ENCODE measurements around the gene TENM4.
"Not testable (repeated sequence)": the region's sequence is repeated elsewhere in the genome, so short reads cannot be mapped to it uniquely, and the experiment has no call there.

The TENM4 gene

DNA sequence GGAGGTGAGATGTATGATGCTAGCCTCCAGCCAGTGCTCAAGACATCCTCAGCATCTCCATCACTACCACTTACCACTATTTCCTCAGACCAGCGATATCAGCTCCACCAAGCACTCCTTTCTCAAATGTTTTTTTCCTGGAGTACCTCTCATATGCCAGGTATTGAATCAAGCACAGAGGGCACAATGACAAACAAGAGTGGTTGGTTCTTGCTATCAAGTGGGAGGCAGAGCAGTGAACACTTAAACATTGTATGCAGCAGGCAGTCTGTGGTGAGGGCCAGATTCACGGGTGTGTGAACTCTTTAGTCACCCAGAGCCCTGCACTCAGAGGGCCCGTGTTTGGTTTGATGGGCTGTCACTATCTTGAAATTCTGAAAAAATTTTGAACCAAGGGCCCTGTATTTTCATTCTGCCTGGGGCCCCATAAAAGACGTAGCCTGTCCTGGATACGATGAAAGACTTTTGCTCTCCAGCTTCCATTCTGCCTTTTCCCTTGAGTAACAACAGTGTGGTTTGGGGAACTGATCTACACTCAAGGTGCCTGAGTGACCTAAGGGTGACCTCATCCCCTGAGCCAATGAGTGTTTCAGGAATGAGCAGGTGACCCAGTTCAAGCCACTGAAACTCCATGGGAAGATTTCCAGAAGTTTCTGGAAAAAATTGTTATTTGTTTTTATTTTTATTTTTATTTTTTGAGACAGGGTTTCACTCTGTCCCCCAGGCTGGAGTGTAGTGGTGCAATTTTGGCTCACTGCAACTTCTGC is 517.8 kb downstream of the TENM4 start:
- DNase-seq = no peak

DNA sequence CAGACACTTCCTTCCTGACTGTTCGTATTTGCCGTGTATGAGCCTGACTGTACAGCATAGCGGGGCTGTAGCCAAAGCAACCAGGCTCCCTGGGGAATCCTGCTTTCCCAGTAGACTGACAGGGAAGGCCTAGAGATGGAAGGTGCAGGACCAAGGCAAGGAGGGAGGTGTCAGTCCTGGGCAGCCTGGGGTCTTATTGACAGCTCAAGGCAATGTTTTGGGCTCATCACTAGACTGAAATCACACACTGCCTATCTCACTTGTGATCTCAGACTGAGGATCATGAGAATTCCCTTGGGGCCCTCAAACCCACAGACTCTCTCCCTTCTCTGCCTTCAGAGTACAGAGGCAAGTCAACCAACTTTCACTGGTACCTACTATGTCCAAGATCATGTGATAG is 519.3 kb downstream of the TENM4 start:
- no peak for DNase-seq

DNA sequence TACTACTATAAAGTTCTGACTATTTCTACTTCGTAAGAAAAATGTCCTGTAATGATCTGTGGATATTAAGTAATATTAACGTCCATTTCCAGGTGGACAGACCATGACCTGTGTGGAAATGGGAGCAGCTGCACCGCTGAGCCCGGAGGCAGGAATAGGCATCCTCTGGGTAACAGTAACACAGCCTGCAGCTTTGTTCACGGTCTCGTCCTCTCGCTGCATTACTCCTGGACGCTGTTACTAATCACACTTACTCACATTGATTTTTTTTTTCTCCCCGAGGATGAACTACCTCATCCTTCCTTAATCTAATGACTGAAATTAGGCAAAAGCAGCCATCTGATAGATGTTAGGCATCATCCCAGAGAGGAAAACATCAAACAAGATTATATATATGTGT is 520.5 kb downstream of the TENM4 start:
- no peak for DNase-seq

DNA sequence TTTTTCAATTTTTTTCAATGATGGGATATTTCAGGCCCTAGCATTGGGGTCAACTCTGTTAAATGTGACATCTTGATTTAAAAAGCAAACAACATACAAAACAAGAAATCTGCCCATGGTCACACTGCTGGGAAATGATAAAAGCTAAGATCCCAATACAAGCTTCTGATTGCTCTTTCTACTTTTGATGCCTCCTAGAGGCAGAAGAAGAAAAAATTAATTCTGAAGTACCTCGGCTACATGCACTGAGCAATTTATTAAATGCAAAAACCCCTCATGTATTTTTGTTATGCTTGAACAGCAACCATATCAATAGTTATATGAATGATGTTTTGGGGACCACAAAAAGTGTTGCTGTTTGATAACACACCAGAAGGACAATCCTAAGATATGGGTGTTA is 524.1 kb downstream of the TENM4 start:
- DNase-seq = no peak

DNA sequence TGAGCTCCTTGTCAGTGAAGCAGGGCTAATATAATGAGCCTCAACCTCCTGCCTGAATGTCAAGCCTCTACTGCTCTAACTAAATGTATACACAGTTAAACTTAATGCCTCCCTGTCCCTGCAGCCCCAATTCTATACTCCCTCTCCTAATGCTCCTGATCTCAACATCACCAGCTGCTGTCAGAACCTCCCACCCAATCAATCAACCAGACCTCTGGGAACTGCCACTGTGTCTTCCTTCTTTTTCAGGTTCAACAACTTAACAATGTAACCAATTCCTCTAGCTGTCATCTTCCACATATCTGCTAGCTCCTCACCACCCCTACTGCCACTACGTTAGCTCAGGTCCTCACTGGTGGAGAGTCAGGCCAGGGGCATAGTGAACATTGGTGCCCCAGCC is 526.3 kb downstream of the TENM4 start:
- no peak for DNase-seq

DNA sequence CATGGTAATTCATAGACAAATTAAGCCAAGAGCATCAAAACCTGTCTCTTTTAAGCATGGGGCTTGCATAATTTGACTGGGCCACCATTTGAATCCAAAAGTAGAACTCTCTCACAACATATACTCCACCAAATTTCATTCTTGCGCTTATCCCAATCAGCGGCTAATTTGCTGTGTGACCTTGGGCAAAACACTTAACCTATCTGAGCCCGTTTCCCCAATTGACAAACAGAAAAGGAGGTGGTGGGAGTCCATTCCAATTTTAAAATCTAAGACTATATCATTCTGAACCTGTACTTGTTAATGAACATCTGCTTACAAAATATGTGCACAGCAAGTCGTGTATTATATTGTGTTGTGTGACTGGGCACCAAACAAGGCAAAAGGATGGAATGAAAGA is 528.1 kb downstream of the TENM4 start:
- no peak for DNase-seq

DNA sequence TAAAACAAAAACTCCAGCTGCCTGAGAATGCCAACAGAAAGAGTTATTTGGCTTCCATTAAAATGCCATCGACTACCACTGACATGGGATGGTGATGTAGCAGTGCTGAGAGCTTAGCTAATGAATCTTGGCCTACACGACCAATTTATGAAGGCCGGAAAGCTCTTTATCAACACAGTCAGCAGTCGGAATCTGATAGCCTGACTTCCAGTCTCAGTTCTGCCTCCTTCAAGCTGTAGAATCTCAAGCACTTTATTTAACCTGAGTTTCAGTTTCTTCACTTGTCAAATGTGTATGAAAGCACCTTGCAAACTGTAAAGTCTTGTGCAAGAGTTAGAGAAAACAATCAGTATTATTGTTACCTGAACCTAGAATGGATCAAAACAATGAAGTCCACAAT is 530.5 kb downstream of the TENM4 start:
- DNase-seq = no peak

DNA sequence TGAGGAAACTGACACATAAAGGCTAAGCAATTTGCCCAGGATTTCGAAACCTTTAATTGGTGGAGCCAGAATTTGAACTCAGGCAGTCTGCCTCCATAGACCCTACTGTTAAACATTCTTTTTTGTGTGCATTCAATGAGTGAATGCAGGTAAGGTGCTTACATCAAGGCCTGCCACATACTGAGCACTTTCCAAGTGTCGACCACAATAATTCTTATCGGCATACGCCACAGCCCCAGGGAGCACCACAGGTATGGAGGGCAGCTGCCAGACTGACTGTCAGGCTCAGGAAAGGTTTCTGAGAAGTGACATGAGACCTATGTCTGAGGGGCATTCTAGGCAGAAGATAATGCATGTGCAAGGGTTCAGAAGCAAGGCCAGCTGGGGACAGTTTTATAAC is 531.4 kb downstream of the TENM4 start:
- no peak for DNase-seq

DNA sequence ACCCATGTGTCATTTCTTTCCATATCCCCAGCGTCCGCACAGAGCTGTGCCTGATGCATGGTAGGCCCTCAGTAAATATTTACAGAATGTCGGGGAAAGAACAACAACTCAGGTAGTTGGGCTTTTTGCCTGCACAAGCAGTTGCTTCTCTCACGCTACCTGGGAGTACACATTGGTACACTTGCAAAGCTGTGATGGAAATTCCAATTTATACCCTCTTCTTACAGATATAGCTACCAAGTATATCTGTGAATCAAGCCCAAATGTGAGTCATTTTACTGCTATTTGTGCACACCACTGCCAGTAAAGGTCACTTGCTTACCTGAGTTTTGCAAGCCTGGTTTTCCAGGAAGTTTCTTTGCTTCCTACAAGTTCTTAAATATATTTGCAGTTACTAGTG is 533.2 kb downstream of the TENM4 start:
- DNase-seq = no peak

DNA sequence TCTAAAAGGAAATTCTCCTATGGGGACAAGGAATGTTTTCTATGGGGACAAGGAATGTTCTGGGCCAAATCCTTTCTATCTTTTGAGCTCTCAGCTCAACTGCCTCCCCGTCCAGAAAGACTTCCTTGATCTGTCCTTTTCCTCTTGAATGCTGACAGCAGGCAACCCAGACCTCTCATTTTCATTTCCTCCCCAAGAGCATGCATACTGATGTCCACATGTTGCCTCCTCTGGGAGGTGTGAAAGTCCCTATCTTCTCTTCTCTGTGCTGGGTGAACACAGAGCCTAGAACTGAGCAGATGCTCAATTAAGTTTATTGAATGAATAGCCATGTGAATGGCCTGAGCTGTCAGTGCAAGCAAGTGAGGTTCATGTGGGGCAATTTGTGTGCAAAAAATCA is 534.3 kb downstream of the TENM4 start:
- no peak for DNase-seq

DNA sequence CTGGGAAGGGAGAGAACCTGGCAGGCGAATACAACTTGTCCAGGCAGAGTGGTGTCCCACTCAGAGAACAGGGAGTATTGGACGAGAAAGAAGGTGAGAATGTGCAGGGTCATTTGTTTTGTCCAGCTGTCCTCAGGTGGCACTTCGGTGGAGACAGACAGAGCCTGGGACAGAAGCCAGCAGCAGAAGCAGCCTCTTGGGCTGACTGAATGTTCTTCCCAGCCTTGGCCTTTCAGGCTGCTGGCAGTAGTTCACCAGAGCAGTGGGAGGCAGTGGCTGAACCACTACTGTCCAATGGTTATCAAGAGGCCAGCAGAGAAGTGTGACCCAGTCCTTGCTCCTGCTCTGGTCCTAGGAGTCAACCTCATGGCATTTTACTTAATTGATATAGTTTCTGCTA is 535.1 kb downstream of the TENM4 start:
- DNase-seq = no peak

DNA sequence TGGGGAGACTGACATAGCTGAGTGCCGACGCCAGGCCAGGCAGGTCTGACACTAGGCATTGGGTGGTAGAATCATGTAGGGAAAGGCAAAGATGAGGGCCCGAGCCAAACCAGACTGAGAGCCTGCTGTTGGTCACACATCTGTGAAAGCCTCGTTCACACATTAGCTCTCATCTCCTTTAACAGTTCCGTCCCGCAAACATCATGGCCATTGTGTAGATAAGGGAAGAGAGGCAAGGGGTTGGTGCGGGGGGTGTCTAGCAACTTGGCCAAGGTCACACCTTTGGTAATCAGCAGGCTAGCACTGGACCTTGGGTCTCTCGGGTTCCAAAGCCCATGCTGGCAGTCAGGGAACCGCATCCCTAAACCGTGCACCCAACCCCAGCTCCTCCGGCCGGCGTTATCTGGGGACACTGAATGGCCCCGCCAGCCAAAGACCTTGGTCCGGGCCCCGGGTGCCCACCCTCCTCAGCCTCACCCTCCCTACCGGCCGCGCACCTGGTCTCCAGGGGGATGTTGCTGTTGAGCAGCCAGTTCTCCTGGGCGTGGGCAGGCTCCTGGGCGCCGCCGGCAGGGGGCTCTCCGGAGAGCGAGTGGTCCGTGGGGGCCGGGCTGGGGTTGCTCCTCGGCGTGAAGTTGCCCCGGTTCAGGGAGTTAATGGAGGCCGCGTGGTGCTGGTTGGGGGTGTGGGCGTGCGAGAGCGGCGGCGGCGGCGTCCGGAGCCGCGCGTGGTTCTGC is 537.9 kb downstream of the TENM4 start:
- DNase-seq = no peak

DNA sequence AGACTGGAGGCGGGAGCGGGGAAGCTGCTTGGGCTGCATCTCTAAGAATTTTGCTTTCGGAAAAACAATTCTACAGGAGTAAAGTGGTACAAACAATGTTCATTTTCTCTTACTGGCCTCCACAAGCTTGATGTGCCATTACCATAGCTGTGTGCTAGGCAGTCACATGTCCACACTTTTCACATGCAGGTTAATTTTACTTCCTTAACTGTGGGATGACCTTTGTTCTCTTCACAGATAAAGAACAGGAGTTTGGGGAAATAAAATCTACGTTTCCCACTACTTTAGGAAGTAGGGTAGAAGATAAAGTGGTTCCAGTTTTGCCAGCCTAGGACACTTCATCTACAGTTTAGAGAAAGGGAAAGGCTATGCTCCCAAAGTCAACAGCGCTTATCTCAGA is 539.0 kb downstream of the TENM4 start:
- no peak for DNase-seq

DNA sequence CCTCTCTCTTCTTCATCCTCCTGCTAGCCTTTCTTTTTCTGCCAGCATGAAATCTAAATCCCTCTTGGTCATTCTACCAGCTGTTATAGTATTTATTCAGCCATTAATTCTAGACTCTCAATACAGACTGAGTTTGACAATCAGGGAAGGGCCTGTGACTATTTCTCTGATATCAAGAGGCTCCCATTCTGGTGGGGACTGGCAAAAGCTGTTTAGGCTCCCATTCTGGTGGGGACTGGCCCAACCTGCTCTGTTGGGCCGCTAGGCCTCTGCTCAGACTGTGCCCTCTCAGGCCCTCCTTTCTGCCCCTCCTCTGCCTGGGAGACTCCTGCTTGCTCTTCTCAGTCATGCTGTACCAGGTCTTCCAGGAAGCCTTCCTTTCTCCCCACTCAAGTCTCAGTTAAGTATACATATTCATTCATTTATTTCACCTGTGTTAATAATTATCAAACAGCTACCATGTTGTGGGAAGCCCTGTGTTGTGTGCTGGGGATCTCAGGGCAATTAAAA is 542.5 kb downstream of the TENM4 start:
- no peak for DNase-seq

DNA sequence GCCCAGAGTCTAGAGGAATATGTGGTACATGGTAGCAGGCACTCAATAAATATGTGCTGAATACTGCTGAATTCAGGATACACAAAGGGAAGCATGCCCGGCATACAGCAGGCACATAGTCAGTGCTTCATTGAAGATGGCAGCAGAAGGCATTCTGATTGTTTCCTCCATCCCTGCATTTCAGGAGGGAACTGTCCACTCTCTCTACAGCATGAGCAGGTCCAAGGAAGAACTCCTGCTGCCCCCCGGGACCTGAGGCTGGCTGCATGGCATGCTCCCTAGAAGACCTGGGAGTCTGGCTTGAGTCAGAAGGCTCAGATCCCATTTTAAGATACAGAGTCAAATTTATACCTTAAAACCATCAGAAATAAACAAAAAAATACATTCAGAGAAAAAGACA is 546.8 kb downstream of the TENM4 start:
- no peak for DNase-seq

DNA sequence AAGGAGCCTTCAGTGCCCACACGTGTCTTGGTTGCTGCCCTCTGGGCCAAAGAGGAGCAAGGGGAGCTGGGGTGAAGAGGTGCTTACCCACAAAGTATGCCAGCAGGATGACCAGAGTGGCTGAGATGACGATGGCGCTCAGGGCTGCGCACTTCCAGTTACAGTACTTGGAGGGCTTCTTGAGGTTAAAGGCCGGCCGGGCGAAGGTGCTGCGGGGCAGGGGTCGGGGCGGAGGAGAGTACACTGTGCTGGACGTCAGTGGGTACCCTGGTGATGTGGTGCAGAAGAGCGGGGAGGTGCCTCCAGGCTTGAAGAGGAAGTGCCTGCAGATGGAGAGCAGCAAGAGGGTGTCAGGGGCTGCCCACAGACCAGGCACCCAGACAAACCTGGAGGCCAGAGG is 551.1 kb downstream of the TENM4 start:
- no peak for DNase-seq

DNA sequence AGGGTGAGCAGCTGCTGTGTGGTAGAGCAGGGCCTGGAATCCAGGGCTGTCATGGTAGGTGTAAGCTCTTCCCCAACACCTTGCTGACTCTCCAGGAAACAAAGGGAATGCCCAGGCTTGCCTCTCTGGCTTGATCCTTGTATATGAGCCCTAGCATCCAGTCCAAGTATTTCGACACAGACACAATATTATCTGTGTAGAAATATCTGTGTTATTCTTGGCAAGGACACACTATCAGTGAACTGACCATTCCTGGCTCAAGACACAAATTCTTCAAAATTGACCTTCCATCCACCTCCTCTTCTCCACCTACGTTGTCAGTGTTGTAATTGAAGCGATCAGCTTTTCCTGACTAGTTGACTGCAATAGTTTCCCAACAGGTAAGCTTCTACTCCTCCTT is 554.2 kb downstream of the TENM4 start:
- DNase-seq = no peak

DNA sequence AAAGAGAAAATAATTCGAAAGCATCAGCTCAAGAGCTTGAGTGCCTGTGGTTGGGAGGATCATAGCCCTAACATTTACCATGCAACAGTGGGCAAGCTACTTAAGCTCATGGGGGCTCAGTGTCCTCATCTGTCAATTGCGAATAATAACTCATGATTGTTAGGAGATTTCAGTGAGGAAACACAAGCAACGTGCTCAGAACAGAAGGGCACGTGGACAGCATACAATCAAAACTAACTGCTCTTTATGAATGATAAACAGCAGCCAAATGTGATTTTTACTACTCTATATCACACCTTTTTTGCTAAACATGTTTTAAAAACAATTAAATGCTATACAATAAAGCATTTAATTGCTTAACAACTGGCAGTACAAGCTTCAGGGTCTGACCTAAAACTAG is 556.1 kb downstream of the TENM4 start:
- DNase-seq = no peak

DNA sequence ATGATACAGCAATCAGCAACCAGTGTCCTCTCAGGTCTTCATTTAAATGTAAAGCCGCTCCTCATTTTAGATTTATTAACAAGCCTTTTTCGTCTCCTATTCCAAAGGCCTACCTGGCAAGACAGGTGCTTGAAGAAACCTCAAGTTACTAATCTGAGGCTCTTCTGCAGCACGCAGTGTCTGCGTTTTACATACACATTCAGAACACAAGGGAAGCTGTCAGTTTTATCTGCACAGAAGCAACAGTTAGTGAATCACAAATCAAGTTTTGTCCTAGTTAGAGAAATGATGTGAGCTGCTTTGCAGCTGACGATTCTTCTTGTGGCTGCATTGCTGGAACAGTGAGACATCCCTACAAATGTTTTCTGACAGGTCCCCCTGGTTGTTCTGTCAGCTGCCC is 557.3 kb downstream of the TENM4 start:
- no peak for DNase-seq

DNA sequence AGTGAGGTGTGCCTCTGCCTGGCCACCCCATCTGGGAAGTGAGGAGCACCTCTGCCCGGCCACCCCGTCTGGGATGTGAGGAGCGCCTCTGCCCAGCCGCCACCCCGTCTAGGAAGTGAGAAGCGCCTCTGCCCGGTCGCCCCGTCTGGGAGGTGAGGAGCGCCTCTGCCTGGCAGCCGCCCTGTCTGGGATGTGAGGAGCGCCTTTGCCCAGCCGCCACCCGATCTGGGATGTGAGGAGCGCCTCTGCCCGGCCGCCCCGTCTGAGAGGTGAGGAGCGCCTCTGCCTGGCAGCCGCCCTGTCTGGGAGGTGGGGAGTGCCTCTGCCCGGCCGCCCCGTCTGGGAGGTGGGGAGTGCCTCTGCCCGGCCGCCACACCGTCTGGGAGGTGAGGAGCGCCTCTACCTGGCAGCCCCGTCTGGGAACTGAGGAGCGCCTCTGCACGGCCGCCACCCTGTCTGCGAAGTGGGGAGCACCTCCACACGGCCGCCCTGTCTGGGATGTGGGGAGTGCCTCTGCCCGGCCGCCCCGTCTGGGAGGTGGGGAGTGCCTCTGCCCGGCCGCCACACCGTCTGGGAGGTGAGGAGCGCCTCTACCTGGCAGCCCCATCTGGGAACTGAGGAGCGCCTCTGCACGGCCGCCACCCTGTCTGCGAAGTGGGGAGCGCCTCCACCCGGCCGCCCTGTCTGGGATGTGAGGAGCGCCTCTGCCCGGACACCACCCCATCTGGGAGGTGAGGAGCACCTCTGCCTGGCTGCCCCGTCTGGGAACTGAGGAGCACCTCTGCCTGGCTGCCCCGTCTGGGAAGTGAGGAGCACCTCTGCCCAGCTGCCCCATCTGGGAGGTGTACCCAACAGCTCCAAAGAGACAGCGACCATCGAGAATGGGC is 561.5 kb downstream of the TENM4 start:
- not testable (repeated sequence) for DNase-seq

DNA sequence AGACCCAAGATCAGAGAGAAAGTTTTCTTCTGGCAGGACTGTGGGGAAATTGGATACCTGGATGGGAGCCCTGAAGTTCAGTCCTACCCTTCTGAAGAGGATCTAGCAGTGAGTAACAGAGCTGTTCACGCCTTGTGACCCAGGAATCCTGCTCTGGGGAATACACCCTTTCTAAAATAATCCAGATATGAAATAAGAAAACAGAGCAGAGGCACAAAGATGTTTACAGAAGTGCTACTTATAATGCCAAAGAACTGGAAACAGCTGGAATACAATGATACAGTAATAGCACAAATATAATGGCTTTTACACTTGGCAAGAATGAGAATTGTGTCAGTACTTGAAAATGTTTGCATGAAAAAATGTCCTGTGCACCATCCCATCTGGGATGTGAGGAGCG is 562.2 kb downstream of the TENM4 start:
- no peak for DNase-seq

DNA sequence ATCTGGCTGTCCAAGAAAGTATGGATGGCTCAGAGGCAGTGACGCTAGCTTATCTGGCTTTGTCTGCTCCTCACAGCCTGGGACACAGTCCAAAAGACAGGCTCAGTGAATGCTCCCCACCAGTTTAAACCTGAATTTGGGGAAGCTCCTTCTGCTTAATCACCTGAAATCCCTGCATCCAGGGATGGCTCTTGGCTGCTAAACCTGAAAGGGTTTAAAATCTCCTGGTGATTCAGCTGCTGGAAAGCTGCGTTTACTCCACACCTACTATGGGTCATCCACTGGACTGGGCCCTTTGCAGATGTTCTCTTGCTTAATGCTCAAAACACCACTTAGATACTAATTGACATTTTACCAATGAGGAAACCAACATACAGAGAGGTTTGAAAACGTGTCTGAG is 564.2 kb downstream of the TENM4 start:
- DNase-seq = no peak

DNA sequence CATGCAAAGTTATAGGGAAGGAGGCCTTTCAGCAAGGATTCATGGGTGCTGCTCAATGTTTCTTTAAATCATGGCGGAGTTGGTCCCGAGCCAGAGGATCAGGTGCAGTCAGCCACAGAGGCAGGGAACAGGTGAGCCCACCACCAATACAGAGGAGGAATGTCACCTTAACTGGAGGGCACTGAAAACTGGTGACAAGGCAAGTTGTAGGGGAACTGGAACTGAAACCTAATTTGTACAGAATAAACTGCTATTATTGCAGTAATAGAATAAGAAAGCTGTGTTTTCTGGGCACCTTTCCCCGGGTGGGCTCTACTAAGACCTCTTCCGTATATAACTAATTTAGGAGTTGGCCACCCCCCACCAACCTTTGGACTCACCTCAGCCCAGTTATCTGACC is 570.2 kb downstream of the TENM4 start:
- DNase-seq = no peak

DNA sequence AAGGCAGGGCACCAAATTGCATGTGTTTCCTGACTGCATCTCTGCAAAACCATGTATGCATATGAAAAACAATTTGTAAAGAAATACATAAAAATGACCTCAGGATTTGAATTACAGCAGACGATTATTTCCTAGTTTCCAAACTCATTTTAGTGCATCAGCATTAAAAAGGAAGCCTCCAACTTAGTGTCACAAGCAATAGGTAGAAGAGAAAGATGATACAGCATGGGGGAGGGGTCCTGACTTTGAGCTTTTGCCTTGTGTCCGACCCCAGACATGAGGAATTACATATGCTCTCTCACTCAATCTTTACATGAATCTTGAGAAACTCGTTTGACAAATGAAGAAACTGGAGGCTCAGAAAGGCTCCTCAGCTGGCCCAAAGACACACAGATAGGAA is 571.5 kb downstream of the TENM4 start:
- DNase-seq = no peak

All from activated CD4-positive, CD25-positive, alpha-beta regulatory T cell treated with anti-CD3 and anti-CD28 coated beads, Interleukin-2, amount 50 U/mL, for 72 hours (primary cell).